Measurements from ENCODE around the gene MAP3K7CL. TPM values are rescaled to one million over a fixed set of nuclear protein-coding genes. Genes with fewer than 3 reads are reported as not detected.

Gene MAP3K7CL
- total RNA-seq, 1 donor from 2014 or later: 1.6 TPM

Small RNA genes within 50 kb of the gene (small RNA-seq; reads per million reads assigned to genes)
- 0.12 reads per million for gene RF00012
- not detected for gene RF00019

Other genes with a start within 250 kb of the MAP3K7CL start
- gene LTN1, start 137.8 kb upstream of the MAP3K7CL start, total RNA-seq: 51.3 TPM
- gene RWDD2B, start 111.3 kb upstream of the MAP3K7CL start, total RNA-seq: 8.3 TPM
- 39.1 TPM for gene USP16, start 106.0 kb upstream of the MAP3K7CL start, total RNA-seq
- gene CCT8, start 57.0 kb upstream of the MAP3K7CL start, total RNA-seq: 310 TPM
- 127 TPM for gene BACH1, start 168.3 kb downstream of the MAP3K7CL start, total RNA-seq